HL-60 (cell line): ENCODE results near the gene INTS11.

ENCODE experiments used
- CTCF ChIP-seq: IDR thresholded peaks from one replicate; pipeline ENCODE4 v1.5.1; 2011; ENCODE audit warnings: low read length, control low read depth, inconsistent platforms; ENCODE audit not compliant: insufficient read depth
- SPI1 ChIP-seq: IDR thresholded peaks from 2 replicates; pipeline ENCODE4 v1.6.1; 2012; ENCODE audit warnings: low read depth, mild to moderate bottlenecking, borderline replicate concordance
- TF ChIP-seq, protein P1 (sequence below): IDR thresholded peaks from 2 replicates; pipeline ENCODE4 v1.6.1; 2012; ENCODE audit warnings: low read depth; ENCODE audit not compliant: insufficient replicate concordance

- TF ChIP-seq CTCF (peak; percentile 34), SPI1 (no peak)
- TF ChIP-seq, protein P1, sequence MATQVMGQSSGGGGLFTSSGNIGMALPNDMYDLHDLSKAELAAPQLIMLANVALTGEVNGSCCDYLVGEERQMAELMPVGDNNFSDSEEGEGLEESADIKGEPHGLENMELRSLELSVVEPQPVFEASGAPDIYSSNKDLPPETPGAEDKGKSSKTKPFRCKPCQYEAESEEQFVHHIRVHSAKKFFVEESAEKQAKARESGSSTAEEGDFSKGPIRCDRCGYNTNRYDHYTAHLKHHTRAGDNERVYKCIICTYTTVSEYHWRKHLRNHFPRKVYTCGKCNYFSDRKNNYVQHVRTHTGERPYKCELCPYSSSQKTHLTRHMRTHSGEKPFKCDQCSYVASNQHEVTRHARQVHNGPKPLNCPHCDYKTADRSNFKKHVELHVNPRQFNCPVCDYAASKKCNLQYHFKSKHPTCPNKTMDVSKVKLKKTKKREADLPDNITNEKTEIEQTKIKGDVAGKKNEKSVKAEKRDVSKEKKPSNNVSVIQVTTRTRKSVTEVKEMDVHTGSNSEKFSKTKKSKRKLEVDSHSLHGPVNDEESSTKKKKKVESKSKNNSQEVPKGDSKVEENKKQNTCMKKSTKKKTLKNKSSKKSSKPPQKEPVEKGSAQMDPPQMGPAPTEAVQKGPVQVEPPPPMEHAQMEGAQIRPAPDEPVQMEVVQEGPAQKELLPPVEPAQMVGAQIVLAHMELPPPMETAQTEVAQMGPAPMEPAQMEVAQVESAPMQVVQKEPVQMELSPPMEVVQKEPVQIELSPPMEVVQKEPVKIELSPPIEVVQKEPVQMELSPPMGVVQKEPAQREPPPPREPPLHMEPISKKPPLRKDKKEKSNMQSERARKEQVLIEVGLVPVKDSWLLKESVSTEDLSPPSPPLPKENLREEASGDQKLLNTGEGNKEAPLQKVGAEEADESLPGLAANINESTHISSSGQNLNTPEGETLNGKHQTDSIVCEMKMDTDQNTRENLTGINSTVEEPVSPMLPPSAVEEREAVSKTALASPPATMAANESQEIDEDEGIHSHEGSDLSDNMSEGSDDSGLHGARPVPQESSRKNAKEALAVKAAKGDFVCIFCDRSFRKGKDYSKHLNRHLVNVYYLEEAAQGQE: no peak
These were observed 32.7 kb downstream of the INTS11 start for GRCh38 chr1:1291548-1292441.
